GF-D8 (cell line): ENCODE data around the gene CSNK1G1.
"Not testable (repeated sequence)": the region's sequence is repeated elsewhere in the genome, so short reads cannot be mapped to it uniquely, and the experiment has no call there.

Experiments
- DNase-seq: peaks from one replicate; lab custom pipeline; 2025; lab: John Stamatoyannopoulos, UW

The CSNK1G1 gene

GRCh38 chr15:64237677-64238076, 118.3 kb downstream of the CSNK1G1 start:
- DNase-seq, result no peak

GRCh38 chr15:64236156-64236894, 119.6 kb downstream of the CSNK1G1 start:
- DNase-seq, result no peak

GRCh38 chr15:64235552-64235951, 120.4 kb downstream of the CSNK1G1 start:
- DNase-seq, result no peak

GRCh38 chr15:64233299-64233698, 122.7 kb downstream of the CSNK1G1 start:
- no peak for DNase-seq

GRCh38 chr15:64232400-64232799, 123.6 kb downstream of the CSNK1G1 start:
- no peak for DNase-seq

- DNase-seq, result no peak
Observed at GRCh38 chr15:64229129-64229724, 126.7 kb downstream of the CSNK1G1 start.

GRCh38 chr15:64225804-64226203, 130.2 kb downstream of the CSNK1G1 start:
- DNase-seq, result no peak

GRCh38 chr15:64224511-64224910, 131.5 kb downstream of the CSNK1G1 start:
- DNase-seq, result no peak

GRCh38 chr15:64223882-64224281, 132.1 kb downstream of the CSNK1G1 start:
- DNase-seq, result no peak

- DNase-seq, result peak; percentile 9
Observed at GRCh38 chr15:64222573-64223366, 133.2 kb downstream of the CSNK1G1 start.

GRCh38 chr15:64221911-64222310, 134.1 kb downstream of the CSNK1G1 start:
- DNase-seq, result not testable (repeated sequence)

GRCh38 chr15:64217429-64217750, 138.6 kb downstream of the CSNK1G1 start:
- DNase-seq, result not testable (repeated sequence)

GRCh38 chr15:64216730-64217428, 139.1 kb downstream of the CSNK1G1 start:
- no peak for DNase-seq

- DNase-seq, result no peak
Observed at GRCh38 chr15:64216196-64216595, 139.8 kb downstream of the CSNK1G1 start.

GRCh38 chr15:64213646-64214045, 142.3 kb downstream of the CSNK1G1 start:
- DNase-seq, result no peak

- no peak for DNase-seq
Observed at GRCh38 chr15:64211696-64212095, 144.3 kb downstream of the CSNK1G1 start.

- no peak for DNase-seq
Observed at GRCh38 chr15:64210371-64210770, 145.6 kb downstream of the CSNK1G1 start.

GRCh38 chr15:64209680-64210334, 146.2 kb downstream of the CSNK1G1 start:
- DNase-seq, result no peak

- no peak for DNase-seq
Observed at GRCh38 chr15:64205202-64205601, 150.8 kb downstream of the CSNK1G1 start.

- no peak for DNase-seq
Observed at GRCh38 chr15:64197425-64197824, 158.5 kb downstream of the CSNK1G1 start.

GRCh38 chr15:64193971-64194370, 162.0 kb downstream of the CSNK1G1 start:
- DNase-seq, result no peak
